ENCODE data around the gene HNRNPF. TPM values are rescaled to one million over a fixed set of nuclear protein-coding genes. Genes with fewer than 3 reads are reported as not detected.

HNRNPF gene
- total and polyA plus RNA-seq, 2 of the 8 experiments (the other 6 are each of a cell fraction or from before 2014, with no cell fraction given): 209 to 389 TPM

GRCh38 chr10:43408710-43409384 is at the start of gene HNRNPF (continued):
- TF ChIP-seq EGR1 (IDR thresholded peaks at IDR 0.05; ENCODE audit: borderline replicate concordance, low read depth, low read length) (peak; percentile 42; the same call in 1 of the 2 replicates), ATF2 (IDR thresholded peaks at IDR 0.05; ENCODE audit: low read length) (no peak), GTF2F1 (IDR thresholded peaks at IDR 0.05; ENCODE audit: borderline replicate concordance, low read depth, low read length) (no peak; the same call in 1 of the 2 replicates), KDM1A (IDR thresholded peaks at IDR 0.05; ENCODE audit: borderline replicate concordance, low read length) (no peak), SP2 (IDR thresholded peaks at IDR 0.05; ENCODE audit: low read length) (no peak), SIRT6 (IDR thresholded peaks at IDR 0.05; ENCODE audit: low read length) (no peak), RNF2 (IDR thresholded peaks at IDR 0.05; ENCODE audit: borderline replicate concordance, low read depth, low read length, missing control alignments, poor library complexity, severe bottlenecking) (no peak), CHD2 (IDR thresholded peaks at IDR 0.05; ENCODE audit: low read length) (0 out of 2 replicates have a peak, but pooled peaks have one; percentile 4), JUND (IDR thresholded peaks at IDR 0.05; ENCODE audit: low read length) (no peak), CTBP2 (IDR thresholded peaks at IDR 0.05; ENCODE audit: borderline replicate concordance, insufficient read depth, insufficient read length, low read length) (no peak), SAP30 (IDR thresholded peaks at IDR 0.05; ENCODE audit: insufficient read depth, insufficient replicate concordance, low read length) (no peak), SIN3A (conservative IDR thresholded peaks at IDR 0.05 in 1 of 2, IDR thresholded peaks at IDR 0.05 in 1 of 2; ENCODE audit: low read depth in 1 of 2, low read length in 2 of 2) (peak; percentile 39 to 97; a peak in 2 of 4 replicates), CBX8 (IDR thresholded peaks at IDR 0.05; ENCODE audit: borderline replicate concordance, low read depth, low read length) (no peak), EZH2 (IDR thresholded peaks at IDR 0.05; ENCODE audit: low read depth, low read length, severe bottlenecking) (no peak), POLR2A (IDR thresholded peaks at IDR 0.05; ENCODE audit: control extremely low read depth in 1 of 2, low read depth in 2 of 2, low read length in 2 of 2) (peak; percentile 85 to 88), HDAC2 (IDR thresholded peaks at IDR 0.05; ENCODE audit: borderline replicate concordance in 1 of 2, low read depth in 2 of 2, low read length in 2 of 2) (no peak; a peak in 1 of 4 replicates), PHF8 (conservative IDR thresholded peaks at IDR 0.05; ENCODE audit: low read depth, low read length) (peak; percentile 91), CHD1 (IDR thresholded peaks at IDR 0.05; ENCODE audit: low read depth, low read length) (no peak), RBBP5 (IDR thresholded peaks at IDR 0.05; ENCODE audit: borderline replicate concordance, low read depth, low read length) (no peak), CEBPB (IDR thresholded peaks at IDR 0.05; ENCODE audit: low read depth, low read length) (no peak), NANOG (IDR thresholded peaks at IDR 0.05; ENCODE audit: insufficient read depth, low read depth, low read length, poor library complexity, severe bottlenecking) (no peak), BACH1 (IDR thresholded peaks at IDR 0.05; ENCODE audit: low read length) (no peak)

Measured in H1 (cell line).